Skin of body (tissue), 2 donors: ENCODE results near the gene NCOA1. TPM values are rescaled to one million over a fixed set of nuclear protein-coding genes. Genes with fewer than 3 reads are reported as not detected.
"Not testable (repeated sequence)": the region's sequence is repeated elsewhere in the genome, so short reads cannot be mapped to it uniquely, and the experiment has no call there.

Experiments used
- DNase-seq: peaks from one replicate; lab custom pipeline; 2025; lab: John Stamatoyannopoulos, UW
- total RNA-seq: library from RNA; depleted of rRNA; stranded (reverse); fragments of >200 nt; gene quantifications from one replicate; pipeline ENCODE4 v1.2.3, GENCODE V29; 2014

NCOA1 gene
- total RNA-seq, 1 donor from 2014 or later: 77.2 TPM

DNA sequence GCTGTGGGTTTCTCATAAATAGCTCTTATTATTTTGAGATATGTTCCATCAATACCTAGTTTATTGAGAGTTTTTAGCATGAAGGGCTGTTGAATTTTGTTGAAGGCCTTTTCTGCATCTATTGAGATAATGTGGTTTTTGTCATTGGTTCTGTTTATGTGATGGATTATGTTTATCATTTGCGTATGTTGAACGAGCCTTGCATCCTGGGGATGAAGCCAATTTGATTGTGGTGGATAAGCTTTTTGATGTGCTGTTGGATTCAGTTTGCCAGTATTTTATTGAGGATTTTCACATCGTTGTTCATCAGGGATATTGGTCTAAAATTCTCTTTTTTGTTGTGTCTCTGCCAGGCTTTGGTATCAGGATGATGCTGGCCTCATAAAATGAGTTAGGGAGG lies 42.5 kb downstream of the NCOA1 start:
- not testable (repeated sequence) for DNase-seq

DNA sequence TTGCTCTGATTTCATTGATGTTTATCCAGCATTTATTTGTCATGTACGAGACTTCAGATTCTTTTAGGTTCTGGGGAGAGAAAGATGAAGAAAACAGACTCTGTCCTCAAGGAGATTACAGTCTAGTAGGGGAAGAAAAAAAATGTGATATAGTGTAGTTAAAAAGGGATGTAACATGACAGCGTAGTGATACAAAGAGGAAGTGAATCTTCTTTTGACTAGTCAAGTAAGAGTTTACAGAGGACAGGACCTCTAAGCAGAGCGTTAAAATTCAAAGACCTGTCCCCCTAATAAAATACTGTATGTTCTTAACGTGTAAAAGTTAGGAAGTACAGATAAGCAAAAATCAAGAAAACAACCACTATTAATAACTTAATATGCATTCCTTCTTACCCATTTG lies 47.7 kb downstream of the NCOA1 start:
- no peak for DNase-seq

DNA sequence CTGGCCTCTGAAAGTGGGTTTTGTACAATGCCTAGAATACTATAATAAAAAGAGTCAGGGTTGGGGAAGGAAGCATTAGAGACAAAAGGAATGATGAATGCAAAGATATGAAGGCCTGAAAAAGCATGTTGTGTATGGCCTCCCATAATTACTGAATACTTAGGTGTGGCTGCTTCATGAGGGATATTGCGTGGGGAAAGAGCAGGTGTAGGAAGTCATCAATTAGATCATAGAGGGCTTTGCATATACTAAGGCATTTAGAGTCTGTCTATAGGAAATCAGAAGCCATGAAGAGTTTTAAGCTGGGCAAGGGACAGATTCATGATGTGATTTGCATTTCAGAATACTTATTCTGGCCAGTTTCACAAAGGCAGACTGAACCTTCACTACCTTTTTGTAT lies 48.2 kb downstream of the NCOA1 start:
- no peak for DNase-seq

DNA sequence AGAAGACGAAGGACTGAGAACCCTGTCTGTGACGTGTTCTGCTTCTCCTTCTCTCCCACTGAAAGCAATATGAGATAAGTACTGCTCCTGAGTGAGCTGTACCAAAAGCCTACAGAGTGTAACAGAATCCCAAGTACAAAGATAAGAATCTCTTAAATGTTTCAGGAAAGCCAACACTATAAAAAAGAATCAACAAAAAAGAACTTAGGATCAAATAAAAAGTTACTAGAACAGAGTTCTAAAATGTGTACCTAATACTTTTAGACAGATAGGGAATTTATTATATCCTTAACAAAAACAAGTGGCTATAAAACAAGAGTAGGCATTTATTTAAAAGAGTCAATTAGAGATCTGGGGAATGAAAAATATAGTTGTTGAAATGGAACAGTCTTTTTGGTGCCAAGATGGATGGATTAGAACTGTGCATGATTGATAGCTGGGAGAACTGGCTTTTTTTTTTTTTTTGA lies 49.0 kb downstream of the NCOA1 start:
- DNase-seq: no peak

DNA sequence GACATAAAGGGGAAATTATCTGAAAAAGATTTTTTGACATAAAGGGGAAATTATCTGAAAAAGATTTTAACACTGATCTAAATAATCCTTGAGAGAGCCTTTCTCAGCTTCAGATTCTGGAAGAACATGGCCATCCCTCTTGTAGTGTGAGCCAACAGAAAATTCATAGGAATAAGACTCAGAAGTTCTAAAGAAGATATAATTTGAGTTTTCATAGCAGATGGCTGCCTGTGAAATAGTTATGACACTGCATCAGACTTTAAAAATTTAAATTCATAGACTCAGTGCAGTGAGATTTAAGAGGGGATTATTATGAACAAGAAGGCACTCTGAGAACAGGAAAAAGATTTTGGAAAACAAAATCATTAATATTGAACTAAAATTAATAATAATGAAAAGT lies 50.6 kb downstream of the NCOA1 start:
- no peak for DNase-seq

DNA sequence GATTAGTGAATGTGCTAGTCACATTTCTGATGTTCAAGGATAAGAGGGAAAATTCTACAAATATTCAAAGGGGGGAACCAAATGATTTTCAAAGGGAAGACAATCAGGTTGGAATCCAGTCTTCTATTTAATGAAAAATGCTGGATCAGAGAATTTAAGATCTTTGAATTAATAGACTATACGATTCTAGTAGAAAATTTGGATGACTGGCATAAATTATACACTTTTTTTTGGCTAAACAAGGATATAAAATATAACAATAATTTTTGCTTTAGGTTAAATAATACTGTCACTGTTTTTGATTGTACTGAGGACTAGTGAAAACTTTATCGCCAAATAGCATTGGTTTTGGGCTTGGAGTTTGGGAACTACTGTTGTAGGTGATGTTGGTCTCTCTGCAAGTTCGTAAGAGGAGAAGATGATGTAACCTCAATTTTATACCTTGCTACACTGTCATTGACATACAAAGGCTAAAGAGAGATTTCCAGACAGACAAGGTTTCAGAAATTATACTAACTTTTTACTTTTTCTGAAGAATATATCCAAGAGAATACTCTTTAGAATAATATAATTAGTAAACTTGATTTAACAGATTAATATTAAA lies 51.3 kb downstream of the NCOA1 start:
- no peak for DNase-seq

DNA sequence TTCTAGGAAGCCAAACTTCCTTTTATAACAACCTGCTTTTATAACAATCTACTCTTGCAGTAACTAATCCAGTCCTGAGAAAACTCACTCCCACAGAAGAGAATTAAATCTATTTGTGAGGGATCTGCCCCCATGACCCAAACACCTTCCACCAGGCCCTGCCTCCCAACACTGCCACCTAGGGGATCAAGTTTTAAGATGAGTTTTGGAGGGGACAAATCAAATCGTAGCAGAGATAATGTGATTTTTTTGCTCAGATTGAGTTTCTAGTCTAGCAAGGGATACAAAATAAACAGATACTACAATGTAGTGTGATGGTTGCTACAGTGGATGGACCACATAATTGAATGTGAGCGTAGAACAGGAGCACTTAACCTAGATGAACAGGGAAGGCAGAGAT lies 52.2 kb downstream of the NCOA1 start:
- DNase-seq: no peak

DNA sequence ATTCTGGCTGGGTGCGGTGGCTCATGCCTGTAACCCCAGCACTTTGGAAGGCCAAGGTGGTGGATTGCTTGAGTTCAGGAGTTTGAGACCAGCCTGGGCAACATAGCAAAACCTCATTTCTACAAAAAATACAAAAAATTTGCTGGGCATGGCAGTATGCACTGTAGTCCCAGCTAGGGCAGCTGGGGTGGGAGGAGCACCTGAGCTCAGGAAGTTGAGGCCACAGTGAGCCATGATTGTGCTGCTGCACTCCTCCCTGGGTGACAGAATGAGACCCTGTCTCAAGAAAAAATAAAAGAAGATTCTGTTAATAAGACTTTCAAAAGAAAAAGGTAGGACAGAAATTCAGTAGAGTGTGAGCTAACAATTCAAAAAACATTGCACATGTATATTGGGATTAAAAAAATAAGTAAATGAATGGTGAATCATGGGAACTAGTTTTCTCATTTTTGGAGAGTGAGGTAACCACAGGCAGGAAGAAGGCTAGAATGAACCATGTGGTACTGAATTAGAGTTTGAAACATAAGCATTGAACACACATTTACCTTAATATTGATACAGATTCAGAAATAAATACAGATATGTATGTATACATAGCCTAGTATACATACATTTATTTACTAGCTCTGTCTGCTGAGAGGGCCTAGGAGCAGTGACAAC lies 53.5 kb downstream of the NCOA1 start:
- no peak for DNase-seq

DNA sequence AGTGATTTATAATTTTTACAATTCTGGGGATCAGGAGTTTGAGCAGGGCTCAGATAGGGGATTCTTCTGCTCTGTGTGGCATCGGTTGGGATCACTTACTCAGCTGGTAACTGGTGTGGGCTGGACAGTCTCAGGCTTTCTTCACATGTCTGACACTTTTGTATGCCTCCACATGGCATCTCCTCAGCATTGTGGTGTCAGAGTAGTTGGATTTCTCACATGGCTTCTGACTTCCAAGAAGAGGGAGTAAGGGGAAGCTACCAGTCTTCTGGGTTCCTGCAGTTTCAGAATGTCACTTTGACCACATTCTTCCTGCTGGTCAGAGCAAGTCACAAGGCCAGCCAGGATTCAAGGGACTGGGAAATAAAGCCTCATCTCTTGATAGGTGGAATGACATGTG lies 55.6 kb downstream of the NCOA1 start:
- DNase-seq: no peak

DNA sequence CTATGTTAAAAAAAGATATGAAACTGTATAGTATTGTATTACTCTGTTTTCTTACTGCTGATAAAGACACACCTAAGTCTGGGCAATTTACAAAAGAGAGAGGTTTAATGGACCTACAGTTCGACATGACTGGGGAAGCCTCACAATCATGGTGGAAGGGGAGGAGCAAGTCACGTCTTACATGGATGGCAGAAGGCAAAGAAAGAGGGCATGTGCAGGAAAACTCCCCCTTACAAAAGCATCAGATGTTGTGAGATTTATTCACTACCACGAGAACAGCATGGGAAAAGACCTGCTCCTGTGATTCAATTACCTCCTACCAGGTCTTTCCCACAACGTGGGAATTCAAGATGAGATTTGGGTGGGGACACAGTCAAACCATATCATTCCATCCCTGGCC lies 57.0 kb downstream of the NCOA1 start:
- DNase-seq: no peak

DNA sequence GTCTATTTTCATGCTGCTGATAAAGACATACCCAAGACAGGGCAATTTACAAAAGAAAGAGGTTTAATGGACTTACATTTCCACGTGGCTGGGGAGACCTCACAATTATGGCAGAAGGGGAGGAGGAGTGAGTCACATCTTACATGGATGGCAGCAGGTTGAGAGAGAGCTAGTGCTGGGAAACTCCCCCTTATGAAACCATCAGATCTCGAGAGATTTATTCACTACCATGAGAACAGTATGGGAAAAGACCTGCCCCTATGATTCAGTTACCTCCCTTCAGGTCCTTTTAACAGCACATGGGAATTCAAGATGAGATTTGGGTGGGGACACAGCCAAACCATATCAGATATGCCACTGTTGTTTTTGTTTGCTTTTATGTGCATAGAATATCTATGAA lies 59.2 kb downstream of the NCOA1 start:
- not testable (repeated sequence) for DNase-seq

DNA sequence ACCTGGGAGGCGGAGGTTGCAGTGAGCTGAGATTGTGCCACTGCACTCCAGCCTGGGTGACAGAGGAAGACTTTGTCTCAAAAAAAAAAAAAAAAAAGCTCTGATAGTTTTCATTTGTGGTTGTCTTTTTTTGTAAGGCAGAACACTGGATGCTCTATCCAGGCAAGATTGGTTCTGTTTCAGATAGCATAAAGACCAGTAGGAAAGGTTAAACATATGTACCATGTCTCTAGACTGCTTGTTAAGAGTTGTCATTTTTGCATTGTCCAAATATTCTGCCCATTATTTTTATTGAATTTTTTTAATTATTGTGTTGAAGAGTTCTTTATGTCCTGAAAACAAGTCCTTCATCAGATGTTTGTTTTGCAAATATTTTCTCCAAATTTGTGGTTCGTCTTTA lies 60.0 kb downstream of the NCOA1 start:
- no peak for DNase-seq

DNA sequence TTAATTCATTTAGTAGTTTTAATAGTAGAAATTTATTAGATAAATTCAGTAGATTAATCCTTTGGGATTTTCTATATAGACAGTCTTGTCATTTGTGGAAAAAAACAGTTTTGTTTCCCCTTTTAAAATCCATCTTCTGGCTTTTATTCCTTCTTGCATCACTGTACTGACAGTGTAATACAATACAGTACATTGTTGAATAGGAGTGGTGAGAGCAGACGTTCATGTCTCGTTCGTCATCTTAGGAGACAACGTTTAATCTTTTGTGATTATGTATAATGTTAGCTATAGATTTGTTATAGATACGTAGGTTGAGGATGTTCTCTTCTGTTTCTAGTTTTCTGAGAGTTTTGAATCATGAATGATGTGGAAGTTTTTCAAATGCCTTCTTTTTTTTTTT lies 61.8 kb downstream of the NCOA1 start:
- DNase-seq: no peak

DNA sequence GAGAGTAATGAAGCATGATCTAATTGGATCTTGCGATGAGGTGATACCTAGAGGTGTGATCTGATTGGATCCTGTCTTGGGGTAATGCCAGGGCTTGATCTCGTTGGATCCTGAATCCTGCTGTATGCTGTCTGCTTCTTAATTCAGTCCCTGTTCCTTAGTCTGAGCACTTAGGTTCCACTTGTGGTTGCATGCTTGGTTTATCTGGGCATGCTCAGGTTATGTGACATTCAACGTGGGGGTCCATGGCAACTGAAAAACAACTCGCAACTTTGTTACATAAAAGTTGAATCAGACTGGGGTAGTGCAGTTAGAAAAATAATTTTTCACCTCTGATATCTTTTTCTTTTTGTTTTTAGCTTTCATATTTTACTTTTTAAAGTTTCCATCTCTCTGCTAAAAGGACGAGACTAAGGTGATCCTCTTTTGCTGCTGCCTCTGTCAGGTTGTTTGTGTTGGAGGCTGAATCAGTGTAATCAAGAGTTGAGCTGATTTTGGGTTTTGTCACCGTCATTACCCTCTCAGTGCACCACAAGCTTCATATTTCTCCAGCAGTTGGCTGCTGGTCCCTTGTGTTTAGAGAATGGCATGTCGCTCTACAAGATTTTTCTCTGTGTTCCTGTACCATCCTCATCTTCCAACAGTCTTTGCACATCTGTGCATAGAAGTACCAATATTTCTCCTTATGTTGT lies 67.9 kb downstream of the NCOA1 start:
- DNase-seq: no peak

DNA sequence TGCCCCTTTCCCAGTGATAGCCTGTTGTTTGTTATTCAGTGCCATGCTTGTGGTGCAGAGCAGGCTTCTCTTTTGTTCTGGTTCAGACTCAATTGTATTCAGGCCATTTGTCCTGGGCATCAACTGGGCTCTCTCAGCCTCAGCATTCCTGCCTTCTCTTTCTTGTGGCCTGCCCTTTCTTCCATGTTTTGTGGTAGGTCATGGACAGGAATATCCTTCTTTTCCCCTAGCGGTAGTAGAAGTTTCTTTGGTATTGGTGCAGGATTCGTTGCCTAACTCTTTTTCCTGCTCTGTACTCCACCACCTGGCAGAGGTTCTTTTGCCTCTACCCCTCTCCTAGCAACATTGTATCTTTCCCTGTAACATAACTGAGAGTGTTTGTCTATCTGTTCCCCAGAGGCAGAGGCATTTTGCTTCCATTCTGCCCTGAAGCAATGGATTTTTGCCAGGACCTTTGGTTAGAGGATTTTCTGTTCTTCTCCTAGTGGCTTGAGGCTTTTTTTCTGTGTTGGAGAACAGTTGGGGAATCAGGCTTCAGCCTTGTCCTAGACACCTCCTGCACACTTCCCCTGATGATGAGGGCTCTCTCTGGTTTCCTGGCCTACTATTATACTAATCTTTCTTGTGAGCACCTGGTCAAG lies 68.5 kb downstream of the NCOA1 start:
- DNase-seq: no peak

DNA sequence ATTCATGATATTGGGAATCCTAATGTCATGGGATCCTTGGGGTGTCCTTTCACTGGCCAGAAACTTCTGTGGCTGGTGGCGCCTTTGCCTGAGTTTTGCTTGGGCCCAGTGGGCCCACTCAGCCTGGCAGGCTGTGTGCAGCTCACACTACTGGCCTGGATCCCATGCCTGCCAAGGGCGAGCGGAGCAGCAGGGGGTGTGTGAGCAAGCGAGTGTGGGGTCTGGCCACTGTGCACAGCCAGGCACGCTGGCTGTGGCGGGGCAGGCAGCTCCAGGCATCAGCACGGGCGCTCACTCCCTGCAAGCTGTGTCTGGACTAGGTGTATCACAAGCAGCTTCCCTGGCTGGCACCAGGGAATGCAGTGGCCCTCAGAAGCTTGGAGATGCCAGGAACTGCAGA lies 74.5 kb downstream of the NCOA1 start:
- no peak for DNase-seq

DNA sequence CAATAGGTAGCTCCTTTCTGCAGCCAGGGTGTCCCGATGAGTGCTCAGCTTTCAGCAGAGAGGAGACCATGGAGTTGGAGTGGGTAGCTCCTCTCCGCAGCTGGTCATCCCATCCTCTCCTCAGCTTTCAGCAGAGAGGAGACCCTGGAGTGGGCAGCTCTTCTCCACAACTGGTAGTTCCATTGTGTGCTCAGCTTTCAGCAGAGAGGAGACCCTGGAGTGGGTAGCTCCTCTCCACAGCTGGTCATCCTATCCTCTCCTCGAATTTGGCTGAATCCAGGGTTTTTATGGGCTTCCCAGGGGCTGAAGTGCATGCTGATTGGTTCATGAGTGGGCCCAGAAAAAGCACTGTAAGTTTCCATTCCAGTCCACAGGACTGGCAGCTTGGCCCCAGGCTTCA lies 75.2 kb downstream of the NCOA1 start:
- no peak for DNase-seq

DNA sequence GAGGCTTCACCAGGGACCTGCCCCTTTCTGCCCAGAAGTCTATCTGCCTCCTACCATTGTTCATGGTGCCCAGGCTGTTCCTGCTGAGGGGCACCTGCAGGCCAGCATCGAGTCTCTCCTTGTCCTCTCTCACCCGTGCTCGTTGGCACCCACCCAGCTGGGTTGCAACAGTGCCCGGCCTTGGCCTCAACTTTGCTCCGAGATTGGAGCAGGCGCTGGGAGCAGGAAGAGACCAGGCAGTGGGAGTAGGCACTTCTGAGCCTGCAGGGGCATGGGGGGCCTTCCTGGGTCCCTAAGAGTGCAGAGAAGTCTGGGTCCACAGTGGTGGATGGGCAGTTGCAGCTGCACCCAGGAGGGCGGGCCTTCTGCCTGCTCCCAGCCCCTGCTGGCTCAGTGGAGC lies 75.6 kb downstream of the NCOA1 start:
- DNase-seq: no peak

DNA sequence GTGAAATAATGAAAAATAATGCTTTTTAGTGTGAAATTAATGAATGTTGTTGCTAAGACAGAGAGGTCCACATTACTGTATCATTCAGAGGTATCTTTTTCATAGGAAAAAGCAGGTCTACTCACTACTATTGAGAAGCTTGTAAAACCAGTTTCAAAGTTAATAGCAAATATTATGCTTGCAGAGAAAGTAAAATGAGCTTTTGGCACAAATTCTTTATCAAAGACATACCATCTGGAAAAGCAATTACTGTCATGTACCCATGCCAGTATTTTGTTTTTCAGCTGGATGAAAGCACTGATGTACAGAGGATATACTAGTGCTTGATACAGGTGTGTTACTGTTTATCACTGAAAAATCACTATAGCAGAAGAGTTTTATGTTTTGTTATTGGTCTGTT lies 77.5 kb downstream of the NCOA1 start:
- no peak for DNase-seq

DNA sequence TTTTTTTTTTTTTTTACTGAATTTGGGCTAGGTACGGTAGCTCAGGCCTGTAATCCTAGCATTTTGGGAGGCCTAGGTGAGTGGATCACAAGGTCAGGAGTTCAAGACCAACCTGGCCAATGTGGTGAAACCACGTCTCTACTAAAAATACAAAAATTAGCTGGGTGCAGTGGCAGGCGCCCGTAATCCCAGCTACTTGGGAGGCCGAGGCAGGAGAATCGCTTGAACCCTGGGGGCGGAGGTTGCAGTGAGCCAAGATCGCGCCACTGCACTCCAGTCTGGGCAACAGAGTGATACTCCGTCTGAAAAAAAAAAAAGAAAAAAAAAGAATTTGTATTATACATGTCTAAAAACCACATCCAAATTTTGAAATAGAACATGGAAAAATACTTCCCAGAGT lies 78.5 kb downstream of the NCOA1 start:
- DNase-seq: not testable (repeated sequence)

DNA sequence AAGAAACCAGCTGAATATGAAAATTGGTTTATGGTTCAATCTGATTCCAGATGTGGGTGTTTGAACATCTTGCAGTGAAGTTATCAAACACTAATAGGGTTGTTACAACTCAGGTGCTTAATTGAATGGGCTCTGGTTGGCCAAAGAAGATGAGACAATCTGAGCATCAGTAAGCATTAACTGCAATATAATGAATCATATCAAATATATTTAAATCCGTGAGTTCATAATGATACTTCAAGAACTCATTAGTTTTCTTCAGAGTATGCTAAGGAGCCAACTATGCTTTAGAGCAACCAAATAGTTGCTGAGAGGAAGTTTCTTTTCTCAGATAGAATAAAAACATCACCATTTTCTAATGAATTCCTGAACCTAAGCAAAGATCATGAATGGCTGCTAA lies 79.2 kb downstream of the NCOA1 start:
- no peak for DNase-seq

DNA sequence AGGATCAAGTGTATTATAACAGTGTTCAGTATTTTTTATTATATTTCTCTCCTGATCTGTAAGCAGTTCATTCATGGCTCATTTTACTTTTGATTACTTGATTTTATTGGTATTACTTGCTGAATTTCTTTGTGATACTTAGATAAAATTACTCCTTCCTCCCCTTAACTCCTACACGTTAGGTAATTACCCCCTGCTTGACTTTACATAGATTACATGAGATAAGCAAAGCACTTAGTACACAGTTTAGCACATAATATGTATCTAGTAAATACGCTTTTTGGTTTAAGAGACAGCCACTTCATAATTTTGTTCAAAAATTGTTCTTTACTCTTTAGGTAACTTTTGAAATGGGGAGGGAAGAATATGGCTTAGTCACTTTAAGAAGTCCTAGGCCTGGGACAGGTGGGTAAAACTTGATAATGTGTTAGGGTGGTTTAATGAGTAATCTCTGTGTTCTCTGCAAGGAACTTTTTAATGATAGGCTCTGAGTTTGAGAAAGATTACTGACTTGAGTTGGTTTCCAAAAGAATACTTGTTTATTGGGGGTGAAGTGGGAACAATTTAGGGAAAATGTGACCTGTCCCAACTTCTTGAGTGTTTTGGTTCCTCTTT lies 80.9 kb downstream of the NCOA1 start:
- no peak for DNase-seq
